GM21529 (cell line): ENCODE data around the gene SLA2.
"Not testable (repeated sequence)": the region's sequence is repeated elsewhere in the genome, so short reads cannot be mapped to it uniquely, and the experiment has no call there.

Experiments
- ATAC-seq: cut with Tn5 transposase; IDR thresholded peaks from one replicate; pipeline ENCODE4 v1.9.1; 2021; ENCODE audit not compliant: unreplicated experiment

SLA2 gene, protein sequence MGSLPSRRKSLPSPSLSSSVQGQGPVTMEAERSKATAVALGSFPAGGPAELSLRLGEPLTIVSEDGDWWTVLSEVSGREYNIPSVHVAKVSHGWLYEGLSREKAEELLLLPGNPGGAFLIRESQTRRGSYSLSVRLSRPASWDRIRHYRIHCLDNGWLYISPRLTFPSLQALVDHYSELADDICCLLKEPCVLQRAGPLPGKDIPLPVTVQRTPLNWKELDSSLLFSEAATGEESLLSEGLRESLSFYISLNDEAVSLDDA

DNA sequence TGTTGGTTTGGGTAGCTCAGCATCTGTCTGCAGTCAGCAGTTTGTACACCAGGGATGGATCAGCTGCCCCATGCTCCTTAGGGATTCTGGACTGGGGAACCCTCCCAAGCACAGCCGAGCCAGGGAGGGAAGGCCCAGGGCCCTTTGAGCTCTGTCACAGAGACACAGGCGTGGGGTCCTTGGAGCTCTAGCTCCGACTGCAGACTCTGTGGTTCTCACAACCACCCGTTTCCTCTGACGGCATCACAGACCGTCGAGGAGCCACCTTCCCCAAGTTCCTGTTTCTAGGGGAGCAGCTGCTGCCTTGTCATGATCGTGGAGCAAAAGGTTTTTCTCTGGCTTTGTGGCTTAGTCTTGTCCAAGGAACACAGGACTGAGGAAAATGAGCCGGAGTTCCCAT, at the start of gene SLA2:
SLA2 (minus strand) TSS at position 199 of the 400 bp plus-strand sequence. CDS start 4,861 bp downstream, outside the sequence.
- ATAC-seq: no peak

DNA sequence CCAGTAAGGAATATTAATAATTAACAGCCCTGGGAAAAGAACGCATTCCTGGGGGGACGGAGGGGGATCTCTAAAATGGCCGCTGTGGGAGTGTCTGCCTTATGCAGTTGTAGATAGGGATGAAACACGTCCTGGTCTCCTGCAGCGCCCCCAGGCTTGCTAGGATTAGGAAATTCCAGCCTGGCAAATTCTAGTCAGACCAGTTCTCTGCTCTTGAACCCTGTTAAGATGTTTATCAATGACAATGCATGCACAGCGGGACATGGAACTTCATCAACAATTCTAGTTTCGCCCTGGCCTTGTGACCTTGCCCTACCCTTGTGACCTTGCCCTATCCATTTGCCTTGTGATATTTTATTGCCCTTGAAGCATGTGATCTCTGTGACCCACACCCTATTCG, 49.5 kb upstream of the SLA2 start:
- ATAC-seq: not testable (repeated sequence)

DNA sequence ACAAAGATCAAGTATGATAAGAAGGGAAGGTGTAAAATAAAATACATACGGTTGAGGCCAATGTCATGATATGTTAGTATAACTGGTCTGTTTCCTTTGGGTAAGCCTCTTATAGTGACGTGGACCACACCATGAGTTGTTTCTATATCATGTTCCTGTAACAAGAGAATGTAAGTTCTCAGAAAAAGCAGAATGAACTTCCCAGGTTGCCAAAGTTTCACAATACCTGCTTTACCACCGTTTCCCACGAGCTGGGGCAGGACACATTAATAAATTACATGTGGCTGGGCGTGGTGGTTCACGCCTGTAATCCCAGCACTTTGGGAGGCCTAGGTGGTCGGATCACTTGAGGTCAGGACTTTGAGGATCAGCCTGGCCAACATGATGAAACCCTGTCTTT, 42.6 kb upstream of the SLA2 start:
- no peak for ATAC-seq

DNA sequence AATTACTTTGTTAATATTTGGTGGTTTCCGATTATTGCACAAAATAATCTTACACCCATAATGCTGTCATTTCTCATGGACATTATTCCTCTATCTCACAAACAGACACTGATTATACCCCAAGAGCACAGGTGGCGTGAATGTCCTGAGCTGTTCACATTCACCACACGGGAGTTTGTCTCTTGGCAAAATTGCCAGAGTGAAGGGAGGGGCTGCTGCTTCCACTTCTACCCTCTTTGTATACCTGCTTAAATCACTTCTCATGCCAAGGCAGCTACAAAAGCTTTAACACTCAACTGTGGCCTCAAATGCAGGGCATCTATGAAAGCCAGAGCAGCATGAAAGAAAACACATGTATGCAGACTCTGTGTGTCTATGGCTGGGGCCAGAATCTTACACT, 41.9 kb upstream of the SLA2 start:
- ATAC-seq: no peak

DNA sequence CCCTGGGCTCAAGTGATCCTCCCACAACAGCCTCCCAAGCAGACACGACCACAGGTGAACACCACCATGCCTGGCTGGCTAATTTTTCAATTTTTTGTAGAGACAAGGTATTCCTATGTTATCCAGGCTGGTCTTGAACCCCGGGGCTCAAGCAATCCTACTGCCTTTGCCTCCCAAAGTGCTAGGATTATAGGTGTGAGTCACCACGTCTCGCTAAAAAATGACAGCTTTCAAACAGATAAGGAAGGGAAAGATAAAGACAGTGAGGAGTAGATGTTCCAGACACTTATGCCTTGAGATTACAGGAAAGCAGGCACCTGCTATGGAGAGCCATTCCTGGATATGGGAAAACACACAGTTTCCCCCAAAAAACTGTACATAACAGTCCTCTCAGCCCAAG, 40.9 kb upstream of the SLA2 start:
- ATAC-seq: no peak

DNA sequence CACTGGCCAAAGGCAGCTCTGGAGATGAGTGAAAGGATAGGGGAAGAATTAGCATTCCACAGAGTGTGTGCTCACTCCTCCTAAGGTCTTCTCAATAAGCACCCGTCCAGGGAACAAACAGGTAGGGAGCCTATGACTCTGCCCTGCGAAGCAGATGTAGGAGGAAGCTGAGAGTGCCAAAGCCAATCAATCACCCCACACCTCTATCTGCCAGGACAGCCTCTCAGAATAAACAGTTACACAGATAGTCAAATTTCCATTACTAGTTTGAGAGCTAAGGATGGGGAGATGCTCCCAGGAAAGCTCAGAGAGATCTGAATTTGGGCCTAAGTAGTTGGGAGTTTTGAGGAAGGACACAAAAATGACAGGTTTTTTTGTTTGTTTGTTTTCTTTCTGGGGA, 40.5 kb upstream of the SLA2 start:
- ATAC-seq: no peak

DNA sequence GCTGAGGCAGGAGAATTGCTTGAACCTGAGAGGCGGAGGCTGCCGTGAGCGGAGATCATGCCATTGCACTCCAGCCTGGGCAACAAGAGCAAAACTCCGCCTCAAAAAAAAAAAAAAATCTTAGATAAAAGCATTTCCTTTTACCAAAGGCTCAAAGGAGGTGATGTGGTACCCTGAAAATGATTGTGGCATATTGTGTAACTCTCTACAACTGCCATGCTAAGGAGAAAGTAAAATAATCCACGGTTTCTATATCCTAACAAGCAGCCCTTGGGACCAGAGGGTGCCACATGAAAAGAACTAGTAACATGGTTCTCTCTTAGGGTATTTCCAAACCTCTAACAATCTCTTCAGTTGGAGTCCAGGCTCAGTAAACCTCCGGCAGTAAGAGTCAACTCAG, 38.8 kb upstream of the SLA2 start:
- no peak for ATAC-seq

DNA sequence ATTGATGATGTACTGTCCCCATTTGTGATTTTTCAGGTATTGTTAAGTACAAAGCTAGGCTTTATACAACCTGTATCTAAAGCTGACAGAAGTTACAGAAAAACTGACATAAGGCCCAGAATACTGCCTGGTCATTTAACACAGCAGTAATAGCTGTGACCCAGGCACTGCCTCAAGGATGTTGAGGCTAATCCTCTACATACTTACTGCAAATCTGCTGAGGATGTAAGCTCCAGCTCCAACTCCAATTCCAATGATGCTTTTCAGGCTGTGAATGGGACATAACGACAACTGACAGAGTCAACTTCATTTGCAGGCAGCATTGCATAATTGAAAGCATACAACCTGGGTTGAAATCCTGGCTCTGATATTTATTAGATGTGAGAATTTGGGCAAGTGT, 36.3 kb upstream of the SLA2 start:
- no peak for ATAC-seq

DNA sequence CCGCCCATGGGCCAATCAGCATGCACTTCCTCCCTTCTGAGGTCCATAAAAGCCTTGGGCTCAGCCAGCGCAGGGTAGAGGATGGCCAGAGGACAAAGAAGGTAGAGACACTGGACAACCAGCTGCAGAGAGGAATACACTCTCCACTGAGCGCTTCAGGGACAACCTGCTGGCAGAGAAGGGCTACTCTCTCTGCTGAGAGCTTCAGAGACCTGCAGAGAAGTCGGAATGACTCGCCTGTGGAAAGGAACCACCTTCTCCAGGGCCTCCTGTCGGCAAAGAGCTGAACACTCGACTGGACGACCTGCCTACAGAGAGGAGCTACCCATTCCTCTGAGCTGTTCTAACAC, 31.4 kb upstream of the SLA2 start:
- ATAC-seq: no peak

DNA sequence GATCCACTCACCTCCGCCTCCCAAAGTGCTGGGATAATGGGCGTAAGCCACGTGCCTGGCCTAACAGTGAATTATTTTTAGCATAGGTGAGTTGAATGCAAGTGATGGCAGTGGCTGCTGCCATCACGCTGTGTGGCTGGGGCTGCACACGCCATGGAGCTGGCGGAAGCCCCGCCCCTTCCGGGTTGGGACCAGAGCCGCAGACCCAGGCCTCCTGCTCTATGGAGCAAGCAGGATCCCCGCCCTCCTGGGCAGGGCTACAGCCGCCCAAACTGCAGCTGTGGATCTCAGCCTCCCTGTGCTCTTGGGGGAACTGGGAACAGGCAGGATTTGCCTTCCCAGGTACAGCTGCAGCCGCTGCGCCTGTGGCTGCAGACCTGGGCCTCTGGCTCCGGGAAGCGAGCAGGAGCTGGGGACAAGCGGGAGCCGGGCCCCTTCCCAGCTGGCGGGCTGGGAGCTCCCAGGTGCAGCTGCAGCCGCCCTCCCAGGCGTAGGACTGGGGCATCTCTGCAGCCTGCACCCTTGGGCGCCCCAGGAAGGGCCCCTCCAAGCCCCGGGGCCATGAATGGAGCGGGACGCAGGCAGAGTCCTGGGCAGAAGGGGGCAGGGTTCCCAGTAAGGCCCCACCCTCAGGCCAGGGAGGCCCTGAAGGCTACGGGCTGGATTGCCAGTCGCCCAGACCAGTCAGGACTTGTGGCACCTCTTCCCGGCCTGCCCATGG, 30.9 kb upstream of the SLA2 start:
- ATAC-seq: no peak

DNA sequence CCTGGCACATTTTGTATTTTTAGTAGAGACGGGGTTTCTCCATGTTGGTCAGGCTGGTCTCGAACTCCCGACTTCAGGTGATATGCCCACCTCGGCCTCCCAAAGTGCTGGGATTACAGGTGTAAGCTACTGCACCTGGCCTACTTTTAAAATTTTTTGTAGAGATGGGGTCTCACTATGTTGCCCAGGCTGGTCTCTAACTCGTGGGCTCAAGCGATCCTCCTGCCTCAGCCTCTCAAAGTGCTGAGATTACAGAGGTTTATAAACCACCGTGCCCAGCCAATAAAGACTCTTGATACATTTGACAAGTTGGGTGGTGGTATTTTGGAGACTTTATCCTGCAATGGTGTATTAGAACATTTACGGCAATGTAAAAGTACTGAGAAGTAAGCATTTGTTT, 29.5 kb upstream of the SLA2 start:
- ATAC-seq: not testable (repeated sequence)

DNA sequence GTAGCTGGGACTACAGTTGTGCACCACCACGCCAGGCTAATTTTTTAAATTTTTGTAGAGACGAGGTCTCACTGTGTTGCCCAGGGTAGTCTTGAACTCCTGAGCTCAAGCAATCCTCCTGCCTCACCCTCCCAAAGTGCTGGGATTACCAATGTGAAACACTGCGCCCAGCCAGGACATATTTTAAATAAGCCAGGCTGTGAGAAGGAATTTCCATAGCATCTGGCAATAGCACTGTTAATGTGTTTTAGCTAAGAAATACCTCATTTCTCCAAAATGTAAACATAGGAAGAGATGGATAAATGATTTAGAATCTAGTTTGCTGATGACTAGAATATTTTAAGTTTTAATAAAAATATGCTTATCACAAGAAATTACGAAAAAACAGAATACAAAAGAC, 27.0 kb upstream of the SLA2 start:
- no peak for ATAC-seq

DNA sequence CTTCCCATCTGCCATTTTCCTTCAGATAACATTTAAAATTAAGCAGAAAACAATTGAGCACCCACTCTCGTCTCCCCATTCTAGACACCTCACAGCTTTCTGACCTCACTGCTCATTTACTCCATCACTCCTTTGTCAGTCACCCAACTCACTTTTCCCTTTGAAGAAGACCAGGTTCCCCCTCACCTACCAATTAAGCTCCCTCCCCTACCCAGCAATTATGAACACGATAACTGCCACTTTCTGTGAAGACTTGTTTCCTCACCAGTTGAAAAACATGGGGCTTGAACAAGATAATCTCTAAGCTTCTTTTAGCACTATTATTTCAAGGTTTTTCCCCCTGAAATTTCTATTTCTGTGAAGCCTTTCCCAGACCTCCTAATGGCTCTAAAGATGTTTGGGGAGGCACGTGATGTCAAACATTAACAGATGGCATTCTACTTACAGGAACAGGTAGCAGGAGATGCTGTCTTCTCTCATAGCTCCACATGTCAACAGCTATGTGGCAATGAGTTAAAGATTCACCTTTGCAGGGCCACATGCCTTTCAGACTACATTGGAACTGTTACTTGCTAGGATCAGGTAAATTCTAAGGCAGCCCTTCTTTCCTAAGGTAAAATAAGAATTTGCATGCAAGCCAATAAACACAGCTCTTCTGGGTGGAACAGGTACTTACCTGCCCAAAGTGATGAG, 24.8 kb upstream of the SLA2 start:
- no peak for ATAC-seq

DNA sequence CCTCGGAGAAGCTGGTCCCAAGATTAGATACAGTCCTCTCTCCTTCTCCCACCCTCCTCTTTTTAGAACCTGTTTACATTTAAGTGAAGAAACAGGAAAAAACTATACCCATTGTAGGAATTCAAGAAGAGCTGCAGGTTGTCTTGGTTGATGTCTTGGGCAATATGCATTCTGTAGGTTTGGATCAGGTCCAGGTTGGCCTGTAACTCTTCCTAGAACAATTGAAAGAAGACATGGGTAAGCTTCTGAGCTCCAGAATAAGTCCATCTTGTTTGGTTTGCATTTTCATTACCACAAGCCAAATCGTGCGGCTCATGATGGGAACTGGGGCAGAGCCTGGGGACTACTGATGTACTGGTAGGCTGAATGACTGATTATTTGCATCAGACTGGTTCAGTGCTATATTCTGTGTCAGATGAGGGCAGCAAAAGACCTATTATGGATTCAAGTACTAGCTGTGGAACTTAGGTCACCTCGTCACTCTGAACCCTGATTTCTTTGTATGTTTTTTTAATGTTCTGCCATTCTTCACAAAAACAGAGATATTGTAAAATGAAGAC, 20.3 kb upstream of the SLA2 start:
- no peak for ATAC-seq

DNA sequence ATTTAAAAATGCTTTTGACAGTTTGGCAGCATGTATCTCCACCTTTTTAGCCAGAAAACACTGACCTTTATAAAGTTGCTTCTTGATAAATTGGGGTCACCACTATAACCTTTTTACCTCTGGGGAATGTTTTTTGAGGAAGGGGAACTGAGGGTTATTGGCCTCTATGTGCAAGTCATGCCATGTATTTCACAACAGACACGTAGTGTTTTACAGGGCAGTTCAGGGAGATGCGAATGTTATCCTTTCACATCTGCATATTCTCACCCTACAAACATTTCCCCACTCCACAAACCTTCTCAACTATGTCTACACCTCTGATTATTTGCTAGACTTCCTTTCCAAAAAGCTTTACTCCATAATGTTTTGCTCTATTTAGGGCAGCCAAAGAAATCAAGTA, 17.0 kb upstream of the SLA2 start:
- no peak for ATAC-seq

DNA sequence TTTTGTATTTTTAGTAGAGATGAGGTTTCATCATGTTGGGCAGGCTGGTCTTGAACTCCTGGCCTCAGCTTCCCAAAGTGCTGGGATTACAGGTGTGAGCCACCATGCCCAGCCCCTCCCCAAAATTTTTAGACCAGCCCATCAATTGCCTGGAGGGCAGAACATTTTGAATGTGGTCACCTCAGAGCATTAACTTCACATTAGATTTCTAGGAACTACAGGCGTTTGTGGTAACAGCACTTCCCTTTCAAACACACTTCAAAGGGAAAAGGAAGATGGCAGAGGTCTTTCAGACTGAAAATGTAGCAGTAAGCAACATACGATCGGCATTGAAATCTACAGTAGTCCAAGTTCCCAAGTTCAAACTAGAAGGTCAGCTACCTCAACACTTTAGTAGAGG, 12.3 kb upstream of the SLA2 start:
- ATAC-seq: no peak

DNA sequence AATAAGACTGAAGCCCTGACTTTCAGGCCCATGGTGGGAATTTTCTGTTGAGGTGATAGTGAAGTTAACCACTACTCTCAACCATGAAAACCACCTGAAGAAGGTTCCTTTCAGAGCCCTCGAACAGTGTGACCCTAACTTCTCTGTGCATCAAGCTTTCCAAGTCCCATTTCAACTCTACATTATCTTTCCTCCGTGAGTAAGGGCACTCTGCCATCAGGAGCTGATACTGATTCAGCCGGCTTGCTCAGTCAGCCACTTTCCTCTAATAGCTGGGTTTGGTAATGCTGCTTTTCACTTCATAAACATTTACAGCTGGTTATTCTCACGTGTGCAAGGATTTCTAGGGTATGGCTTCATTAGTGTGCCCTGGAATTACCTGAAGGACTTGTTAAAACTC, 10.7 kb upstream of the SLA2 start:
- ATAC-seq: no peak

DNA sequence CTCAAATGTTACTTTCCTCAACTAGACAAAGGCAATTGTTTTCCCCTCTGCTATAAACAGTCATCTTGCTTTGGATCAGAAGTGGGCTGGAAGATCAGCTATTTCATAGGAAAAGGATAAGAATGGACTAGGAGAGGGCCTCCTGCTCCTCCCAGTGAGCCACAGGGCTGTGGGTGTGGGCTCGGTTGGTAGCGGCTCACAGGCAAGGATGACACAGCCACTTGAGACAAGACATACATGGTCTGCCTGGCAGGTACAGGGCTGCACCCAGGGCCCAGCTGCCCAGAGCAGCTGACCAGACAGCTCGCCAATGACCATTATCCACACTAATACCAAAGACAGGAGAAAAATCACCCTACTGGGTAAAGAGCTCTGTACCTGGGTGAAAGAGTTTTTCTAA, 9.0 kb upstream of the SLA2 start:
- no peak for ATAC-seq

DNA sequence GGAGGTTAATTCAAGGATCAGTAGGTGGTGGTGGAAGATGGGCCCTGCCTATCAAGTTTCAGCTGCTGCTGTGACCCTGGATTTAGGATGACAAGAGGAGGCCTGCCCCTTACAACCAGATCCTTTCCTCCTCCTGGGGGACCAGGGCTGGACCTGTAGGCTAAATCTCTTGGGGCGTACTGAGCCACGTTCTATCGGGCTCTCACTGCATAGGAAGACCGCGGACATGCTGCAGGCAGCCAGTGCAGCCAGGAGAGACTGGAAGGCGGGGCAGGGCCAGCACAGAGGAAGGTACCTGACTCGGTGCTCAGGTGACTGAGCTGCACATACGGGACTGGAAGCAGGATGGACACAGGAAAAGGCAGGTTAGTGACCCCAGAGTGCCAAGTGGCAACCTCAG, 8.5 kb upstream of the SLA2 start:
- no peak for ATAC-seq

DNA sequence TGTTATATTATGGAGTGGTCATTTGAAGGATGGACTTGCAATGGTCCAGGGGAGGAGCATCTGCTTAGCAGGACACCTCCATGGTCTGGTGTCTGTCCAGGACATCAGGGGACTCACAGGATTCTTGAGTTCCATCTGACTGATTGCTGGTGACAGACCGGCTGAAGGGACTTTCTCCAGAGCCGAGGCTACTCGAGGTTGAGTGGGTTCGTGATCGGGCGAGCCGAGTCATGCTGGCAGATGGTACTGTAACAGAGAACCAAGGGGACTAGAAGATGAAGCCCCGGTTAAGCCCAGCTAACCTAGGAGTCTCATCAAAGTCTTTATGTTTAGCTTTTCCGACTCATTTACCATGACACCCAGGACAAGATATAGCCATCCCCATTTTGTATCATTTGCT, 7.5 kb upstream of the SLA2 start:
- ATAC-seq: no peak

DNA sequence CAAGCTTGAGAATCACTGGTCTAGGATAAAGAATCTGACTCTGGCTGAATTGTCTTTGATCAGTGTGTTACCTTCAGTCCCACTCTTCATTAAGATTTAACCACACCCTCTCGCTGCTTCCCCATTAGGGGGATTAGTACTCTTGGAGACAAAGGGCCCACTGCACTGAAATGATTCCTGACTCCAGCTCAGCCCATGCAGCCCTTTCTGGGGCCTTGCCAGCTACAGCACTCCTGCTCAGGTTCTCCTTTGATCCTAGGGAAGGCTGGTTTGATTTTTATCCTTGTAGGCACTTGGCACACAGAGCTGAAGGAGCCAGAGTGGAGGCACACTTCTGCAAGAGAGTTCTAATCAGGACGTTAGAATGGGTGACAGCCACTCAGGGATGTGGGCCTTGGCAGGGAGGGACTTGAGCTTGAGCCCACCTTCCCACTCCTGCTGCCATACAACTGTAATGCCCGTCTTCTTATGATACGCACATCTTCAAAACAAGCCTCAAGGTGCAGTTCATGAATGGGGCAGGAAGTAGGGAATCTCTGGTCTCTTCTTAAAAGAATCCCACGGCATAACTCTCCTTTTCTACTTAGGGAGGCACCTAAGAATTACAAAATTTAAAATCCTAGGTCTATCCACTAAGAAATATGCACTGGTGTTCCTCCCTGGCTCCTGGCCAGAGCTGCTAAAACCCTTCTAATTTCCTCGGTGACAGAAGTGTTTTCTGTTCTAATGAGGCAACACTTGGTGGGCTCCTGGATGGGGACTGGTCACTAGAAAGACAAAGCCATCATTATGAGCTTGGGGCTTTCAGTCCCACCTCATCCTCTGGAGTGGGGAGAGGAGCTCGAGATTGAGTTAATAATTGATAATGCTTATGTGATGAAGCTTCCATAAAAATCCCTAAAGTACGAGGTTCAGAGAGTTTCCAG, 1.5 kb upstream of the SLA2 start:
- no peak for ATAC-seq
